Neural crest cell (in vitro differentiated cells): ENCODE measurements around the gene SUPT4H1. TPM values are rescaled to one million over a fixed set of nuclear protein-coding genes. Genes with fewer than 3 reads are reported as not detected.

Experiments
- DNase-seq: peaks from one replicate; pipeline ENCODE4 v3.0.0; 2021; ENCODE audit warnings: low read depth, mixed read lengths, low spot score
- H3K27ac Mint-ChIP-seq: one replicate; pipeline ENCODE4 v1.8.0; 2021; ENCODE audit warnings: mild to moderate bottlenecking, mixed read lengths; ENCODE audit not compliant: unreplicated experiment
- H3K27me3 Mint-ChIP-seq: 2 replicates; pipeline ENCODE4 v1.8.0; 2021; ENCODE audit warnings: low read depth, mild to moderate bottlenecking, mixed read lengths
- H3K36me3 Mint-ChIP-seq: 2 replicates; pipeline ENCODE4 v1.8.0; 2021; ENCODE audit warnings: low read depth, mild to moderate bottlenecking, mixed read lengths
- H3K4me1 Mint-ChIP-seq: 2 replicates; pipeline ENCODE4 v1.8.0; 2021; ENCODE audit warnings: mixed read lengths
- H3K4me3 Mint-ChIP-seq: one replicate; pipeline ENCODE4 v1.8.0; 2021; ENCODE audit warnings: mild to moderate bottlenecking, mixed read lengths
- H3K9me3 Mint-ChIP-seq: 2 replicates; pipeline ENCODE4 v1.8.0; 2021; ENCODE audit warnings: mixed read lengths
- total RNA-seq: library from RNA; stranded (reverse); gene quantifications from 2 replicates; pipeline ENCODE4 v1.2.1, GENCODE V29; 2021
- TF ChIP-seq, protein P1 (sequence below): fragments of 200-600 bp; sonication (generic); conservative IDR thresholded peaks from 2 replicates; pipeline ENCODE4 v1.5.0; 2021; ENCODE audit warnings: antibody characterized with exemption, mild to moderate bottlenecking

Gene SUPT4H1
- total RNA-seq, 1 donor from 2014 or later = 83.8 TPM

DNA sequence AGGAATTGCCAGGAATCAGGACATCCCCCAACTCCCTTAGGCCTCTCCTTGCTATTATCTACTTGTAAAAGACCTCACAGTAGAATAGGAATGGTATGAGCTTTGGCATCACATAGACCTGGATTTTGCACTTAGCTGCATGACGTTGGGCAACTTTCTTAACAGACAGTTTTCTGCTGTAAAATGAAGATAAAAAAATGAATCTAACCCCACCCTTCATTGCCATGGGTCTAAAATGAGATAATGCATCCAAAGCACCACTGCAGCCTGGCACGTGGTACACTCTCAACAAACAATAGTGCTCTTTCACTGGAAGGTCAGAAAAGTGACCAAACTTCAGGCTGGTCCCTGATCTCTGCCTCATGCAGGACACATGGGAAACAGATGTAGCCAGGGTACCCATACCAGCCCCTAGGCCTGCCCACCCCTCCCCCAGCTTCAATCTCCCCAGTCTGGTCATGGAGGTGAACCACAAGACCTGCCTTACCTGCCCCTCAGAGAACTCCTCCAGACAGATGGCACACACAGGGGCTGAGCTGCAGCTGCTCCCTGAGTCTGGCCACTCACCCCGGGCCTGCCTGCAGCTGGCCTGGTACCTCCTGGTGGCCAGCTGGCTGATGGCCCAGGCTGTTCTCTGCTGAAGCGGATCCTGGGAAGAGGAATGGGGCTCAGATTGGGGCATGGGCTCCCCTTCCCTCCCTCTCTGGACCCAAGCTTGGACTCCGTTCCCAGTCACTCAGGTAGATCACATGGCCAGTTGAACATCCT, 8.5 kb upstream of the SUPT4H1 start:
- no peaks in the 10 kb centered on the region for H3K36me3 Mint-ChIP-seq
- H3K27me3 Mint-ChIP-seq = no peaks in the 10 kb centered on the region
- H3K27ac Mint-ChIP-seq = peak overlapping the region; percentile 9
- no peaks in the 10 kb centered on the region for H3K9me3 Mint-ChIP-seq
- H3K4me3 Mint-ChIP-seq = no peak overlapping the region
- H3K4me1 Mint-ChIP-seq = peaks cover 26% of the 10 kb centered on the region
- TF ChIP-seq, protein P1, sequence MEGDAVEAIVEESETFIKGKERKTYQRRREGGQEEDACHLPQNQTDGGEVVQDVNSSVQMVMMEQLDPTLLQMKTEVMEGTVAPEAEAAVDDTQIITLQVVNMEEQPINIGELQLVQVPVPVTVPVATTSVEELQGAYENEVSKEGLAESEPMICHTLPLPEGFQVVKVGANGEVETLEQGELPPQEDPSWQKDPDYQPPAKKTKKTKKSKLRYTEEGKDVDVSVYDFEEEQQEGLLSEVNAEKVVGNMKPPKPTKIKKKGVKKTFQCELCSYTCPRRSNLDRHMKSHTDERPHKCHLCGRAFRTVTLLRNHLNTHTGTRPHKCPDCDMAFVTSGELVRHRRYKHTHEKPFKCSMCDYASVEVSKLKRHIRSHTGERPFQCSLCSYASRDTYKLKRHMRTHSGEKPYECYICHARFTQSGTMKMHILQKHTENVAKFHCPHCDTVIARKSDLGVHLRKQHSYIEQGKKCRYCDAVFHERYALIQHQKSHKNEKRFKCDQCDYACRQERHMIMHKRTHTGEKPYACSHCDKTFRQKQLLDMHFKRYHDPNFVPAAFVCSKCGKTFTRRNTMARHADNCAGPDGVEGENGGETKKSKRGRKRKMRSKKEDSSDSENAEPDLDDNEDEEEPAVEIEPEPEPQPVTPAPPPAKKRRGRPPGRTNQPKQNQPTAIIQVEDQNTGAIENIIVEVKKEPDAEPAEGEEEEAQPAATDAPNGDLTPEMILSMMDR = no peak
- no peak for DNase-seq

DNA sequence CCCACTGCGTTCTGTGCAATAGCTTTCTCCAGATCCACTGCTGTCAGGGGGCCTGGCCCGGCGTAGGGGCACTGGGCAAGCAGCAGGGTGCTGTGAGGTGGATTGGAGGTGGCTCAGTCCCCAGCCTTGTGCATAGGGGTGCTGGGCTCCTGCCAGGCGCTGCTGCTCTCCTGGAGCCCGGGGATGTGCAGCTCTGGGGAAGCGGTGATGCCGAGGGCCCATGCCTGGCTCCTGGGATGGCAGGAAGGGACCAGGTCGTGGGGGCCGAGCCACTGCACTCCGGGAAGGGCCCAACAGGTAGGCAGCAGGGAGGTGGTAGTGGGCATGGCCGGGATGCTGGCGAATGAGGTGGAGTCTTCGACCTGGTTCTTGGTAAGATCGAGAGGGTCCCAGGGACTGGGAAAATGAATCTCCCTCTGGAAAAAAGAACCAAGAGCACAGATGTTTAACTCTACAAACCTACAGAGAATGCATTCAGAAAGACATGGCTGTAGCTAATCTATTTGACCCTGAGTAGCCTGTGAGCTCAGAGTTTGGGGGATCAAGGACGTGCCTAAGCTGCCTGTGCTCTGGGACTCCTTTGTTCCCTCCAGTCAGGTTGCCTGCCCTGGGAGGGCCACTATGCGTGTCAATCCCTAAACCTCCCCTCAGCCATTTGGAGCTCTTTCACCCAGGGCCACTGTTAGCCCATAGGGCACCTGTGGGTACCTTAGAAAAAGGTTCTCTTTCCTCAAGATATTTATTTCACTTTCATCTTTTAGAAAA, 6.6 kb upstream of the SUPT4H1 start:
- no peak overlapping the region for H3K4me3 Mint-ChIP-seq
- no peaks in the 10 kb centered on the region for H3K9me3 Mint-ChIP-seq
- H3K27ac Mint-ChIP-seq = no peak overlapping the region
- TF ChIP-seq, protein P1 = no peak
- DNase-seq = no peak
- no peaks in the 10 kb centered on the region for H3K36me3 Mint-ChIP-seq
- peaks cover 21% of the 10 kb centered on the region for H3K4me1 Mint-ChIP-seq
- no peaks in the 10 kb centered on the region for H3K27me3 Mint-ChIP-seq

DNA sequence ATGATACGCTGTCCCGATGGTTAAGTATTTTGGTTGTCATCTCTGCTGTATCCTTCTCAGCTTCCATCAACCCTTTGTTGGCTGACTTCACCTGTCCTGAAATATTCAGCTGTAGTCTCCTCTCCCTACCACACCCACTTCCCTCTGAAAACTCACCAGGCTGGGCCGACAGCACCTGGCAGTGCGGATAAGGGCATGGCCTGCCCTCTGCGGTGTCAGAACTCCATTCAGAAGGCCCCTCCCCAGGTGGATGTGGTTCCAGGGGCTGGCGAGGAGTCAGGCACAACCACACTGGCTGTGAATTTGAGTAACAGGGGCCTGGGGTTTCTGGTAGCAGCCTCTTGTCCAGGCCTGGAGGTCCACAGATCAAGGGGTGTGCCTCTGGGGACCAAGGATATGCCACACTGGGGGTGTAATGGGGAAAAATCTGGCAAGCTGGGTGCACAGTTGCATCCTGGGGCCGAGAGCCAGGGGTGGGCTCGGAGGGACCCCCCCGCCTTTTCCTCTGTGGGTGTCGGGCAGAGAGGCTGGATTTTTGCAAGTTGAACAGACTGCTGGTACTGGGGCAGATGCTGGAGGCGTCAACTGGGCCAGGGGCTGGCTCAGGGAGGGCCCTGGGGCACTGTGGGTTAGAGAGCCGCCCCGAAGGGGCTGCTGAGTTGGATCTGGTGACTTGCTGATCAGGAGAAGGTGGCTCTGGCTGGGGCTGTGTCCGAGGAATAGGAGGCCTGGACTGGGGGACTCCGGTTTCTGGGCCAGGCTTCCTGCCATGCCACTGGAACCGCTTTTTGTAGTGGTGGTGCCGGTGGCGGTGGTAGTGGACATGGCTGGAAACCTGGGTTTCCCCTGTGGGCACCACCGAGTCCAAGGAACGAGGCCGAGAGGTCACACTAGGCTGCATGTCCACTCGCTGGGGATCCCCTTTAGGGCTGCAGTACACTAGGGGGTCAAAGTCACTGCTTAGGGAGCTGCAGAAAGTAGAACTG, 5.6 kb upstream of the SUPT4H1 start:
- Mint-ChIP-seq H3K4me3 (no peak overlapping the region), H3K4me1 (peaks cover 31% of the 10 kb centered on the region), H3K27me3 (no peaks in the 10 kb centered on the region), H3K36me3 (no peaks in the 10 kb centered on the region), H3K27ac (no peak overlapping the region), H3K9me3 (no peaks in the 10 kb centered on the region)
- DNase-seq = no peak
- TF ChIP-seq, protein P1 = no peak

DNA sequence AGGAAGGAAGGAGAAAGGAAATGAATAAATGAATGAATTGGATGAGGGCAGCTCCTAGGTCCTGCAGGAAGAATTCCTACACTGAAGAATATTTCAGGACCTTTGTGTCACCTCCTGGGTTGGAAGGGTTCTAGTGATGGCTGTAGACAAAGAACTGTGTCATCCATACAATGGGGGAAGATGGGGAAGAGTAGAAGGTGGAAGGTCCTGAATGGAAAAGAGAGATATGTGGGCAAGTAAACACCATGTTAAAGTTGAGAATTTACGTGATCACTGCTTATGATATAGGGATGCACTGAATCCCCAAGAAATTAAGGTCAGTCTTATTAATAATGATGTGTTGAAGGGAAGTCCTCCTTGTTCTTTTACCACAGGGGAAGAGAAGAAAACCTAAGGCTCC, 4.2 kb upstream of the SUPT4H1 start:
- Mint-ChIP-seq H3K36me3 (peaks cover 5% of the 10 kb centered on the region), H3K27ac (no peak overlapping the region), H3K9me3 (no peaks in the 10 kb centered on the region), H3K27me3 (no peaks in the 10 kb centered on the region), H3K4me3 (no peak overlapping the region), H3K4me1 (peaks cover 38% of the 10 kb centered on the region)
- TF ChIP-seq, protein P1 = no peak
- no peak for DNase-seq

DNA sequence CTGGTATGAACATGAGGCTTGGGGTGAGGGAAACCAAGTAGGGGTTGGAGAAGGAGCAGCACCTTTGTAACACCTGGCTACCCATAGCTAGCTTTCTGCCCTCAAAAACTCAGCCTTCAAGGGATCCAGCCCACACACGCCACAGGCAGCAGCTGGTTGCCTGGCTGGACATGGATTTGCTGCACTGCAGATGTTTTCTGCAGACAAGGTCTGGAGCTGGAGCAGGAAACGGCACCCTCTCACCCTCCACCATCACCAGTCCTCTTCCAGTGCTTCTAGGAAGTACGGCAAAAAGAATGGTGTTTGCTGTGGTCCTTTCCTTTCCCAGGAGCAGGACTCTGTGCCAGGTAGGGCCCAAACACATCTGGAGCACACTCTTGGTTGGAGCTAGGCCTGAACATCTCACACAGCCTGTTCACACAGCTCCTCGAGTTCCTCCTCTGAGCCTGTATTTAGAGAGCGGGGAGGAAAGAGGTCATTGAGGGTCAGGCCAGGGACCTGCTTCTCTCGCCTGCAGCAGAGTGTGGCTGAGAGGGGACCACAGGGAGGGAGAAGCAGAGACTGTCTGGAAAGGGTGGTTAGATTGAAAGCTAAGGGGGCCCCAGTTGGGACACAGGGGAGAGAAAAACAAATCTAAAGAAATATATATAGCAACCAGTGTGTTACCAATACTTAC, 2.7 kb upstream of the SUPT4H1 start:
- Mint-ChIP-seq H3K36me3 (peaks cover 6% of the 10 kb centered on the region), H3K9me3 (no peaks in the 10 kb centered on the region), H3K27me3 (no peaks in the 10 kb centered on the region), H3K4me1 (peaks cover 33% of the 10 kb centered on the region), H3K27ac (no peak overlapping the region), H3K4me3 (peak overlapping the region; percentile 31)
- TF ChIP-seq, protein P1 = no peak
- DNase-seq = no peak
